Skin of body (tissue), 2 donors: ENCODE measurements around the gene PCNX1. TPM values are rescaled to one million over a fixed set of nuclear protein-coding genes. Genes with fewer than 3 reads are reported as not detected.

Source experiments
- DNase-seq: peaks from one replicate; lab custom pipeline; 2025; lab: John Stamatoyannopoulos, UW
- total RNA-seq: library from RNA; depleted of rRNA; stranded (reverse); fragments of >200 nt; gene quantifications from one replicate; pipeline ENCODE4 v1.2.3, GENCODE V29; 2014

PCNX1 gene
- total RNA-seq, 1 donor from 2014 or later, result 79.1 TPM

DNA sequence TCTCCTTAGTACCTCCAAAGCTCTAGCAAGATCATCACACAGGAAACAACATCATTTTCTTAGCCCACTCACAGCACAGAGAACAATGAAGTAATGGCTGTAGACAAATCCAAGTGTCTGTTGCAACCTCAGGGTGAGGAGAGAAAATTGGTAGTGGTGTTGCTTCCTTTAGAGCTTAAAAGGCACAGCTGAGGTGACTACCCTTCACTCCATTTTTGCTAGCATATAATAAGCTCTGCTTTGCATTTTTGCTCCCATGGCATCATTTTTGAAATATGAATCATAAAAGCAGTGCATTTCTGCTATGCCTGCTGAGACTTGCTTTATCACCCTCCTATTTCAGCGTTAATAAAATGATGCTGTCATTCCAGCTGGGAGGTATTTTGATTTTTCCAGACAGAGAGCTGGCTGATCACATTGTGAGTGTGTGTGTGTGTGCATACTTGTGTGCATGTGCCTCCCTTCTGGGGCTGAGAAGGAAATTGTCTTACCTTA, 18.5 kb upstream of the PCNX1 start:
- no peak for DNase-seq

DNA sequence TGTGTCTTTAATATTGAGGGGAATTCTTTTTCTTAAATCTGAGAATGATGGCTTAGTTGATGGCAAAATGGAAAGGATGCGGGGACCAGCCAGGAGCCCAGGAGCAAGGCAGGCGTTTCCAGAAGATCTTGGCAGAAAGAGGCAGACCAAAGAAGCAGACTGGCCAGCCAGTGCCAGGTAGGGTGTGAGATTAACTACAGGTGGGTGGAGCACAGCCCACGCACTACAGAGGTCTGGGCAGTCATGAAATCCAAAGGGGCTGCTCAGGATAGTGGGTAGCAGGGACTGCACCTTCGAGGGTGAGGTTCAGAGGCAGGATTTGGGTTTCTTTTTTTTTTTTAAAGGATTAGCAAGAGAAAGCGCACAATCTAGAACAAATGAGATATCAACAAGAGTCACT, 17.7 kb upstream of the PCNX1 start:
- no peak for DNase-seq

DNA sequence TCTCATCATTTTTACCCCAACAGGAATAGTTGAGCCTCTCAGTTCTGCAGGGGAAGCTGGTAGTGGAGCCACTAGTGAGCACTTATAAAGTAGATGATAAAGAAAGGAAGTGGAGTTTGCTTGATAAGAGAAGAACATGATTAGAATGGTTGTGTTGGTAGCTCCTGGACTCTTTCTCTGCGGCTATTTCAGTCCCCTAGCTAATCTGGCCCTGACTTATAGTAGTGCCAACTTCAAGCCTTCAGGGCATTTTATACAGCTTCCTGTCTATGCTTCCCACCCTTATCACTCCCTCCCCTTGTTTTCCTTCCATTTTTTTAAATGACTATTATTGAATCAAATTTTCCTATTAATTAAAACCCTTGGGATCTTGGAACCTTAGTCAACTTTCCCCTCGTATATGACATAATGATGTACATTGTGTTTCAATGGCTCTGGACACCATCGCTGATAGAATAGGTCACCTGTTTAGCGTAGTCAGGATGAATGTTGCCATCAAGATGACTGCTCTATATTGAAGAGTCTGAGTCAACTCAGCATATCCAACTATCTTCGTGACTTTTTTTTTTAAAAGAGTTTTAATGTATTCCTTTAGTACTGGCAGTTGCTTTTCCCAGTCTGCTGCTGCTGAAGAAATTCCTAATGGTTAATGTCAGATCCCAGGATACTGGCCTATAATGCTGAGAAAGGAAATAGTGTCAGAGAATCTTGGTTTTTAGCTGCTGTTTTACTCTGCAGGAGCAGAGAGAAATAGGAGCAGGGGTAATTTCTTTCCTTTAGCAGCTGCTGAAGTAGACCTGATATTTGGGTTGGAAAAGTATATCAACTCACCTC, 16.2 kb upstream of the PCNX1 start:
- no peak for DNase-seq

DNA sequence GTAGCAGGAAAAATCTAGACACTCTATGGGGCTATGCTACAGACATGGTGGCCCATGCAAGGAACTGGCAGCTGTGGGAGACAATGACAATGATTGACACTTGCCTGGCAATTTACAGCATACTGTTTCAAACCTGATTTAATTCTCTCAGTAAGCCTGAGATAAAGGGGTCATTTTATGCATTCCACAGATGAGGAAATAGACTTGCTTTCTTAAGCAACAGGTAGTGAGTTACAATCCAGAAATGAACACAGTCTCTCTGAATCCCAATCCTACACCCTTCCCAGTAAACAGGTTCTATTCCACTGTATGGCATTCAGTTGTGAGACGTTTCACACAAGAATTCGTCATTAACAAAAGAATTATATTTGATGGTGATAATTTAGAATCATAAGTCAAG, 15.5 kb upstream of the PCNX1 start:
- DNase-seq, result no peak

DNA sequence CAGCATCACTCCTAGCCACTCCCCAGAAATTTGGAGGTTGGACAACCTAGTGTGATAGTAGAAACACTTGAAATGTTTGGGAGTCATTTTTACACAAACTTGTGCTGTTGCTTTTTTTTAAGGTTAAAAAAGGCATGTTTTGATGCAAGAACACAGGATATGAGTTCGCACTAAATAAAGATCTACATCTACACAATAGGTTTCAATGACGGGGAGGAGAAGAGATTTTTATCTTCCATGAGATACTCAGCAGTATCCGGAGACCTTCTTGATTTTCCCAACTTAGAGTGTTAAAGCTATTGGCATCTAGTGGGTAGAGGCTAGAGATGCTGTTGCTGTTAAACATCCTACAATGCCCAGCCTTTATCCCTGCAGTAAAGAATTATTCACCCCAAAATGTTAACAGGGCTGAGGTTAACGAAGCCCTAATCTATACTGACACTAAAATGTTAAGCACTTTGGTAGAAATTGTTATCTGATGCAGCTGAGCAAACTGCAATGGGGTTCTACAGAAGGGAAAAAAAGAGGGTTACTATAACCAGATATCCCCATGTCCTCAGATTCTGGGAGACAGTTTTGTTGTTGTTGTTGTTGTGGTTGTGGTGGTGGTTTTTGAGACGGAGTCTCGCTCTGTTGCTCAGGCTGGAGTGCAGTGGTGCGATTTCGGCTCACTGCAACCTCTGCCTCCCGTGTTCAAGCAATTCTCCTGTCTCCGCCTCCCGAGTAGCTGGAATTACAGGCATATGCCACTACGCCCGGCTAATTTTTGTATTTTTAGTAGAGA, 14.0 kb upstream of the PCNX1 start:
- no peak for DNase-seq

DNA sequence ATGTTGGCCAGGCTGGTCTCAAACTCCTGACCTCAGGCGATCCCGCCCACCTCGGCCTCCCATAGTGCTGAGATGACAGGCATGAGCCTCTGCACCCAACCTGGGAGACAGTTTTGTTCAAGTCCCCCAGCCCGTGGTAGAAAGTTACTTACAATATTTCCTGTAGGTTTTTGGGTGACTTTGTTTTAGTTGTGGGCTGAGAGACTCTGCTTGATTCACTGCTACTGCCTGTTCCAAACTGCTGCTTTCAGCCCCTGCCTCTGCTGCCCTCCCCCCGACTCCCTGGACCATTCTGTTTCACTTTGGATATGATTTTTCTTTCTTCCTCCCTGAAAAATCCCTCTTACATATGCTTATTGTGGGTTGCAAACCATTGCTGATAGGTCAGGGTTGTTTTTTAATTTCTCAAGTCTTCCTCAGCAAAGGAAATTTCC, 13.4 kb upstream of the PCNX1 start:
- DNase-seq, result no peak

DNA sequence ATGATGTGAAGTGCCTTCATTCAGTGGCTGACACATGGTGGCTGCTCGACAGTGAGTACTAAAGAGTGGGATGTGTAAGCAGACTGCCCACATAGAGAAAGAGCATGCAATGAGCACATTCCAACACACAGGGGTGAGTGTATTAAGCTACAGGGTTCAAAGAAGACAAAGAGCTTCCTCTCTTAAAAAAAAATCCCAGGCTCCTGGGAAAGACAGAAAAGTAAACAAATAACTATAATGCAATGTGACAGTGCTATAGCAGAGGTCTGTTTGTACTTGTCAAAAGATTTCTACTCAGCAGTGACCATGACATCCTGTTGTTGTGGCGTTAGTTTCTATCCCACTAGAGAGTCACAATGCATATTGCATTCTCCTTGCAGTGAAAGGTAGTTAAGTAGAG, 12.4 kb upstream of the PCNX1 start:
- DNase-seq, result no peak

DNA sequence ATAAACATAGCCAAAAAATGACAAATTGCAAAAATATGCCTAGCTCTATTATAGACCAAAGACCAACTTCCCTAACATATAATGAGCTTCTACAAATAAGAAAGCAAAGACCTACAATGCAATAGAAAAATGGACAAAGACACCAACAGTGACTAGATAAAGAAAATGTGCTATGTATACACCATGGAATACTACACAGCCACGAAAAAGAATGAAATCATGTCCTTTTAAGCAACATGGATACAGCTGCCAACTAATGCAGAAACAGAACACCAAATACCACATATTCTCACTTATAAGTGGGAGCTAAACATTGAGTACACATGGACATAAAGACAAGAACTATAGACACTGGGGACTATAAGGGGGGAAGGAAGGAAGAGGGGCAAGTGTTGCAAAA, 10.9 kb upstream of the PCNX1 start:
- DNase-seq, result no peak

DNA sequence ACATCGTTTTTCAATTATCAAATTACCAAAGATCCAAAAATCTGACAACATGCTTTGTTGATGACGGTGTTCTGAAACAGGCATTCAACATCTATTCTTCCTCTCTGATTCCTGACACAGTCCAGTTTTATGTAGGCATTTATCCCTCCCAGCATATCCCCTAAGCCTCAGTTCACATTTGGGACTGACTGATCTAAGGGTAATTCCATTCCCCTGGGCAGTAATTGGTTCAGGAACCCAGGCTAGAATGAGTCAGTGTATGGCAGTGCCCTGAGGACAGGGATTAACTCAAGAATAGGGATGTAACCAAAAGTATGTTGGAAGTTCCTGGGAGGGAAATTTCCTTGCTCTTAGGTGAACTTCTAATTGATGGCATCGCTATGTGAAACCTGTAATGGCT, 10.3 kb upstream of the PCNX1 start:
- peak; percentile 36 for DNase-seq

DNA sequence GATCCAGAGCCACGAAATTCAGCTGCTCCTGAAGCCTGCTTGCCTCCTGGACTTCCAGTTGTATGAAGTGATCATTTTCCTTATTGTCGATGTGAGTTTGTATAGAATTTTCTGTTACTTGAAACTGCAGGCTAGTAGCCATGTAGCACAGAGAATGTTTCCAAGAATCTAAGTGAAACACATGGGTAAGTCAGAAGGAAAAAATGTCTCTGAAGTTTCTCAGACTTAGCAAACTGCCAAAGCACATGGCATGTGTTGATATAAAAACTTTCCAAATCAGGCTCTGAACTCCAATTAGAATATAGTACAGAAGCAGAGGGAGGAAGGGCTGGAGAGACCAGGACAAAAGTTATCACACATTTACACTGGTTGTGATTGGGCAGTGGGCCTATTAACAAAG, 9.8 kb upstream of the PCNX1 start:
- peak; percentile 88 for DNase-seq

DNA sequence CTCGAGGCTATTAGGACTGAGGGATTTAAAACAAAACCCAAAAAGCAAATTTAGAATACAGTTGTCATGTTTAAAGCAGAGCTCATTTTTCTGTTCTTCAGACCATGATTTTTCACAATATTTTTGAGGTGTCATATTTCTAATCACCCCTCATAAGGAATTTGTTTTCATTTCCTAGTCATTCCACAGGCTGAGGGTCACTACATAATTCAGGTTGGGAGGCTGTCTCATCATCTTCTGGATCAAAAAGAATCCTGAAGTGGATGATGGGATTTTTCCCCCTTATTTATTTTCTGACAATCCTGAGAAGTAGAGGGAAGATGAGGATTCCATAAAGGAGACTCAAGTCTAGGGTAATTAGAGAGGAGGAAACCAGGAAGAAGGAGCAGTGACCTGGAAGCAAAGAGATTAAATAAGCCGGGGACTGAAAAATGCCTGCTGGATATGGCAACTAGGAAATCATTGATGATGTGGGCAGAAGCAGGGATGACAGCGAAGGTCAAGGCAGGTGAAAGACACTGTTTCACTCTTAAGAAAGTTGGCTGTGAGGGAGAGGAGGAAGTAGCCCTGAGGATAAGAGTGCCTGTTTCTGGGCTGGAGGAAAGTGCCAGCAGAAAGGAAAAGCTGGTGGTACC, 9.0 kb upstream of the PCNX1 start:
- no peak for DNase-seq

DNA sequence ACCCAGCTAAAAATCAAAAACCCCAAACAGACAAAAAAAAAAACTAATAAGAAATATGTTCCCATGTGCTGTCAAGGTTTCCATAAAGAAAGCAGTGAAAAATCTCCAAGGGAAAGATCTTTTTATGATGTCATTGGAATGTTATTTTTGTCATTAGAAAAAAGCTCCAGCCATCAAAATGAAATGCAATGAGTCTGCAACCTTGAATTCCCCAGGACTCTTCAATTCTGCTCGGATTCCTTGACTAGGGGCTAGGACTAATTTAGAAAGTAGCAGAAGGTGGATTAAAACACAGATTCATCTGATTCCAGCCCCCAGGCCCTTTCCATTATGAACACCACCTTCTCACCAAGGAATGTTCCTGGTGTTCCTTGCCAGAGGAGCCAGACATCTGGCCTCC, 6.0 kb upstream of the PCNX1 start:
- DNase-seq, result no peak

DNA sequence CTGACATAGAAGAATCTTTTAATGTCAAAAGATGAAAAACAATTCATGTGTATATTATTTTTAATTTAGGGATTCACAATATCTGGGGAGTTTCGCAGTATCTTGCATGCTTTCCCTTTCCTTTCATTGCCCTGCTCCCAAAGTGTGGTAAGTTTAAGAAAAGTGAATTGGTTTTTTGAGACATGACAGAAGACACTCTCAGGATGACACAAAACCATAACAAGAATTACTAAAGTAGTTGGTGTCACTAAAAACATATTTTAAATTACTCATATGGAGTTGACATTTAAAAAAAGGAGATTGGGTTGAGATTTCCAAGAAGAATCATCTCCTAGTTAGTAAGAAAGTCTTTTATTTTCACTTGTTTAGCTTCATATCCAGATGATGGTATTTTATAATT, 5.1 kb upstream of the PCNX1 start:
- no peak for DNase-seq

DNA sequence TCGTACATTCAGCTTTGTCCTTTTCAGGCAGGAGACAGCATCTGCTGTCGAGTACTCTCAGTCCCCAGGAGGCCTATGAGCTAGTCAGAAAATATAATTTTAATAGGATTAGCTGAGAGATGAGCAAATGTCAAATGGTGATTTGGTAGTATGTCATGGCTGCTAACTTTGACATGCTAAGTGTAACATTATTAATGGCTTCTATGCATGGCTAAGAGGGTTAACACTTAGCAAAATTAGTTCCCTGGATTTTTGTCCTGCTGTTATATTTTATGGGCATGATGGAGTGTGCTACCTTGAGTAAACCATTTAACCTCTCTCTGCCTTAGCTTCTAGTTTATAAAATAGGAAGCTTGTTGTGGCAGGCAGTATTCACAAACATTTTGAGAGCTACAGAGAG, 2.9 kb upstream of the PCNX1 start:
- DNase-seq, result no peak

DNA sequence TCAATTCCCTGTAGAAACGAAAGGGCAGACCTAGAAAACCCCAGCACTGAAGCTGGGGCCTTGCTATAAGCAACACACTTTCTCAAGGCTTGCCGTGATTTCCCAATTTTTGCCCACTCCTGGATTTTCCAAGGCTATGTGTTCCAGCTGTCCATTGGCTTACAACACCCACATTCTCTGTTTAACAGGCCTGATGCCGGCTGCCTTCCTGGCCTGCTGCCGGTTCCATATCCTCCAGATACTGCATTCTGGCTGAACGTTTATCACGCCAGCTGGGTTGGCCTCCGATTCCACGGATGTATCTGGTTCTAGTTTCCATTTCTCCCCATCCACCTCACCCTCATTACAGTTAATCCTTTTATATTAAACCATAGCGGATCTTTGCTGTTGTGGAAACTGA, 2.0 kb upstream of the PCNX1 start:
- DNase-seq, result peak; percentile 84

DNA sequence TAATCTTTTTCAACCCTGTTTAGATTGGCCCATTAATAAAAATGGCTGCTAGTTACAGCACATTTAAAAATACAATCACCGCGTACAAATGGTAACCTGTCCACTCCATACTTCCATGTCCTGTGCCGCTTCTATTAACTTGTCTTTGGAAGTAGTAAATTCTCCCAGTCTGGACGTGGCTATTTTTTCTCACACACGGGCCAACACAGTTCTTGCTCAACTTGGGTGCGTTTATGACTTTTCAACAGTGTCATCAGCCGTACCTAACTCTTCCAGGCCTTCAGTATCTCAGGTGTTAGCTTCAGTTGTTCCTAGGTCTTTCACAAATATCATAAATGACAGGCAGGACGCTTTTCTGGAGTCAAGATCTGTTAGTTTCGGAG, 475 bp upstream of the PCNX1 start:
- DNase-seq, result peak; percentile 39

DNA sequence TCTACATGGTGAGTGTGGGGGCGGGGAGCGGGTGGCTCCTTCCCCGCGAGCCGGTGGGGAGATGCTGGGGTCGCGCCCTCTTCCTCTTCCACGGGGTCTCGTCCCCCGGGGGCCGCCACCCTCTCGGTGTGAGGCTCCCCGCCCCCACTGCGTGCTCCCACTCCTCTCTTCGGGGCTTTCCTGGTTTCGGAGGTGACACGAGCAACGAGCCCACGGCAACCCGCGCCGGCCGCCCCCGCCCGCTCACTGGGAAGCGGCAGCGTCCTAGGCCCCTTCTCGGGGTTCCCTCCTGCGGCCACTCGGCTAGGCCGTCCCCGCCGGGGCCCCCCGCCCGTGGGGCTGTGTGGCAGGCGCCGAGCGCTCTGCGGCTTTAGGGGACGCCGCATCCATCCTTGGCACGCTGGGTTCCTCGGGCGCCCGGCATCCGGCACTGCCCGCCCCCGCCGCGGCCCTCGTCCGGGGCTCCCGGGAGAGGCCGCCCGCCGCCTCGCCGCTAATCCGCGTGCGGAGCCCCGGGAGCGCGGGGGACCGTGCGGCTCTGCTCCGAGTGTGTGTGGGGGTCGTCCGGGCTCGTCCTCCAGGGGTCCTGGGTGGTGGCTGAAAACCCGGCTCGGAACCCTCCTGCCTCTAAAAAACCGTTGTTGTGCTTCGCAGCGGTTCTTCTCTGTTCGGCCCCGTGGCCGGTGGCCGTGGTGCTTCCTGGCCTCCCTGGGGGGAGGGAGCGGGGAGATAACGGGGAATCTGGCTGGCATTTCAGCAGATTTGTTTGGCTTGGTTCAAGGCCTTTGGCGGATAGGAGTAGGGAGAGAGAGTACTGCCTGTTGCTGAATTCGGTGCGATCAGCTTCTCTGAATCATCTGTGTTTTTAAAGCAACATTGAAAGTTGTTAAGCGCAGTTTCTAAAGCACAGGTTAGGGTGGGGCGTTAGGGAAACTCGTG, 1.0 kb downstream of the PCNX1 start:
- peak; percentile 22 for DNase-seq

DNA sequence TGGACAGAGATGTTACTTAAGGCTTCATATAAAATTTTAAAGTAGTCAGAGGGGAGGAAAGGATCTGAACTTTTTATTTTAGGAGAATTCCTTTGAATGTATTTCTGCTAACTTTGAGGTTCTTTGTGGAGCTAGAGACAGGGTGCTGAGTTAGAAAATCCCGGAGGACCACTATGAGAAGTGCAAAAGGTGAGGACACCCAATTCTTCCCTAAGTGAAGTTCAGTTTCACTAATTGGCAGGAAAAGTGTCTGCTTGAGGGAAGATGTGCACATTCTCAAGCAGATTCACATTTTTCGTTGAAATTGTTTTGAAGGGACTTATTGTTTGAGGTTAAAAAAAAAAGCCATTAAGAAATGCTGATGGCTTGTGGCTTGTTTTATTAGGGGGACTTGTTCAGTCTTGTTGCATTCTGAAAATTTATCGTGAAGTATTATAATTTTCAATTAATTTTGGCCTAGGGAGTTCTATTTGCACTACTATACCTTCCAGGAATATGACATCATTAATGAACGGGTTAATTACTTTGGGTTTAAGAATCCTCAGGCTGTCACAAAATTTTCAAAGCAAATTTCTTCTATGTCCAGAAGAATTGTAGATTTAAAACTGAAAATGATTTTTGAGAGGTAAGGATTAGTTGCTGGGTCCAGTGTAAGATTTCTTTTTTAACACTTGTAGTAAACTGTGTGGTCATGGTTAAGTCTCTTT, 1.8 kb downstream of the PCNX1 start:
- DNase-seq, result no peak

DNA sequence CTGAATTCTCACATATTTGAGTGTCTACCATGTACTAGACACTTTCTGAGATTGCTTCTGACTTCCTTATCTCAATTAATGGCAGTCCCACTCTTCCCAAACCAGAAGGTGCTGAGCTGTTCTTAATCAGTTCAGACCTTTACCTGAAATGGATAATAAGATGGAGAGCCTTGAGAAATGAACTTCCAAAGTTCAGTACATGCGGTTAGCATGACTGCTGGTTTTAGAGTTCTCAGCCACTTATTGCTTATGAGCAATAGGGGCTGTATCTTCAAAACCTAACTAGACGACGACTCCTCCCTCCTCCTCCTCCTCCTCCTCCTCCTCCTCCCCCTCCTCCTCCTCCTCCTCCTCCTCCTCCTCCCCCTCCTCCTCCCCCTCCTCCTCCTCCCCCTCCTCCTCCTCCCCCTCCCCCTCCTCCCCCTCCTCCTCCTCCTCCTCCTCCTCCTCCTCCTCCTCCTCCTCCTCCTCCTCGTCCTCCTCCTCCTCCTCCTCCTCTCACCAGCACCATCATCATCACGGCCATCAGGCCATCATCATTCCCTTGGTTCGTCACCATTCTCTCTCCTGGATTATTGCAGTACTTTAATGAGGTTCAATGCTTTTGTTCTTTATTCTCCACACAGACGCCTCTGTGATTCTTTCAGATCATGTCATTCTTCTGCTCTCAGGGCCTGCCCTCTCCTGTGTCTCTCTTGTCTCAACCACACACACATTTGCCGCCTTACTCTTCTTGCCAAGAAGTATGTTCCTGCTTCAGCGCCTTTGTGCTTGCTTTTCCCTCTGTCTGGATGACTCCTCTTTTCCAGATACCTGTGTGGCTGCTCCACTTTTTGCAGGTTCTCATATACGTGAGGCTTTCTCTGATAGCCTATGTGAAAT, 2.7 kb downstream of the PCNX1 start:
- no peak for DNase-seq
